T-helper 1 cell (primary cell): Measurements from ENCODE around the gene BEST4.
A peak's percentile ranks its signal among the peaks of the same experiment; 100 is the strongest.
"Not testable (repeated sequence)": the region's sequence is repeated elsewhere in the genome, so short reads cannot be mapped to it uniquely, and the experiment has no call there.

Source experiments
- DNase-seq, 5 donors: peaks; one replicate each; pipeline ENCODE4 v3.0.0-alpha.2; 2012 to 2020
- total RNA-seq, 4 donors: gene quantifications; one replicate each; lab custom pipeline; 2026; lab: John Stamatoyannopoulos, UW

BEST4 gene
- 0.80 to 1.5 (median 1.4) reads per million in 4 donors for total RNA-seq

GRCh38 chr1:44788120-44788860, at the start of gene BEST4:
Gene BEST4, minus strand, starts transcription at chr1:44788170. Its CDS starts 465 bp downstream, at chr1:44787705.
- DNase-seq: no peak

- DNase-seq: peak; percentile 48 to 83 (median 69)
Measured at GRCh38 chr1:44835738-44836675, 48.0 kb upstream of the BEST4 start.

GRCh38 chr1:44834328-44834727, 46.4 kb upstream of the BEST4 start:
- DNase-seq: no peak

- no peak for DNase-seq
Measured at GRCh38 chr1:44832056-44832705, 44.2 kb upstream of the BEST4 start.

GRCh38 chr1:44831516-44831915, 43.5 kb upstream of the BEST4 start:
- DNase-seq: no peak

- no peak for DNase-seq
Measured at GRCh38 chr1:44830900-44831304, 42.9 kb upstream of the BEST4 start.

- DNase-seq: no peak
Measured at GRCh38 chr1:44829506-44830384, 41.8 kb upstream of the BEST4 start.

- DNase-seq: no peak
Measured at GRCh38 chr1:44828841-44829440, 41.0 kb upstream of the BEST4 start.

- DNase-seq: no peak
Measured at GRCh38 chr1:44828003-44828651, 40.2 kb upstream of the BEST4 start.

- DNase-seq: no peak
Measured at GRCh38 chr1:44827197-44828002, 39.4 kb upstream of the BEST4 start.

GRCh38 chr1:44826375-44827196, 38.6 kb upstream of the BEST4 start:
- DNase-seq: no peak

GRCh38 chr1:44824392-44824791, 36.4 kb upstream of the BEST4 start:
- DNase-seq: not testable (repeated sequence)

- DNase-seq: no peak
Measured at GRCh38 chr1:44822981-44823451, 35.0 kb upstream of the BEST4 start.

- no peak for DNase-seq
Measured at GRCh38 chr1:44822131-44822701, 34.2 kb upstream of the BEST4 start.

GRCh38 chr1:44821240-44821715, 33.3 kb upstream of the BEST4 start:
- DNase-seq: no peak

- DNase-seq: no peak
Measured at GRCh38 chr1:44820328-44821239, 32.6 kb upstream of the BEST4 start.

- peak; percentile 56 to 91 (median 66) for DNase-seq
Measured at GRCh38 chr1:44819608-44820327, 31.8 kb upstream of the BEST4 start.
